MM.1S (cell line): ENCODE measurements around the gene CEPT1.

Experiments
- DNase-seq: peaks from one replicate; pipeline ENCODE4 v3.0.0-alpha.2; 2015
- H2AFZ ChIP-seq: fragments of 300-600 bp; sonication (generic); 2 replicates; pipeline ENCODE4 v1.6.0; 2016; ENCODE audit warnings: antibody characterized with exemption, low read length
- H3F3A ChIP-seq: fragments of 300-600 bp; sonication (generic); 2 replicates; pipeline ENCODE4 v1.6.1; 2016; ENCODE audit warnings: mild to moderate bottlenecking, antibody characterized with exemption, low read length, moderate library complexity, mixed read lengths; ENCODE audit not compliant: insufficient read depth
- H3K27ac ChIP-seq: fragments of 300-600 bp; sonication (generic); 2 replicates; pipeline ENCODE4 v1.5.1; 2016; ENCODE audit warnings: mild to moderate bottlenecking, low read length
- H3K27me3 ChIP-seq: fragments of 300-600 bp; sonication (generic); replicated peaks from 2 replicates; pipeline ENCODE4 v1.6.0; 2016; ENCODE audit warnings: low read length; ENCODE audit not compliant: insufficient read depth
- H3K36me3 ChIP-seq: fragments of 300-600 bp; sonication (generic); replicated peaks from 2 replicates; pipeline ENCODE4 v1.6.1; 2016; ENCODE audit warnings: mild to moderate bottlenecking, low read length, mixed read lengths; ENCODE audit not compliant: insufficient read depth
- H3K4me1 ChIP-seq: fragments of 300-600 bp; sonication (generic); 2 replicates; pipeline ENCODE4 v1.6.1; 2016; ENCODE audit warnings: low read length, mixed read lengths
- H3K4me2 ChIP-seq: fragments of 300-600 bp; sonication (generic); 2 replicates; pipeline ENCODE4 v1.6.0; 2016; ENCODE audit warnings: low read depth, low read length
- H3K4me3 ChIP-seq: fragments of 300-600 bp; sonication (generic); 2 replicates; pipeline ENCODE4 v1.5.1; 2016; ENCODE audit warnings: low read length, mixed read lengths
- H3K79me2 ChIP-seq: fragments of 300-600 bp; sonication (generic); 2 replicates; pipeline ENCODE4 v1.6.1; 2016; ENCODE audit warnings: mixed run types, low read length, mixed read lengths
- H3K9ac ChIP-seq: fragments of 300-600 bp; sonication (generic); 2 replicates; pipeline ENCODE4 v1.6.1; 2016; ENCODE audit warnings: low read length, mixed read lengths
- H3K9me2 ChIP-seq: fragments of 300-600 bp; sonication (generic); replicated peaks from 2 replicates; pipeline ENCODE4 v1.6.1; 2016; ENCODE audit warnings: mild to moderate bottlenecking, low read length, mixed read lengths; ENCODE audit not compliant: insufficient read depth
- H3K9me3 ChIP-seq: fragments of 300-600 bp; sonication (generic); replicated peaks from 2 replicates; pipeline ENCODE4 v1.6.1; 2016; ENCODE audit warnings: mild to moderate bottlenecking, low read length, mixed read lengths; ENCODE audit not compliant: insufficient read depth
- H4K20me1 ChIP-seq: fragments of 300-600 bp; sonication (generic); 2 replicates; pipeline ENCODE4 v1.6.1; 2016; ENCODE audit warnings: mild to moderate bottlenecking, low read length, moderate library complexity, mixed read lengths; ENCODE audit not compliant: insufficient read depth
- EZH2 ChIP-seq: fragments of 300-600 bp; sonication (generic); optimal IDR thresholded peaks from 2 replicates; pipeline ENCODE3; 2017; ENCODE audit warnings: low read depth, mild to moderate bottlenecking, antibody characterized with exemption, low read length, mixed read lengths
- EZH2phosphoT487 ChIP-seq: fragments of 300-600 bp; sonication (generic); IDR thresholded peaks from 2 replicates; pipeline ENCODE4 v1.6.1; 2018; ENCODE audit warnings: antibody characterized with exemption, low read length
- TF ChIP-seq, protein P1 (sequence below): fragments of 300-600 bp; sonication (generic); IDR thresholded peaks from 2 replicates; pipeline ENCODE4 v1.5.1; 2016; ENCODE audit warnings: antibody characterized with exemption, low read length, mixed read lengths

CEPT1 gene

DNA sequence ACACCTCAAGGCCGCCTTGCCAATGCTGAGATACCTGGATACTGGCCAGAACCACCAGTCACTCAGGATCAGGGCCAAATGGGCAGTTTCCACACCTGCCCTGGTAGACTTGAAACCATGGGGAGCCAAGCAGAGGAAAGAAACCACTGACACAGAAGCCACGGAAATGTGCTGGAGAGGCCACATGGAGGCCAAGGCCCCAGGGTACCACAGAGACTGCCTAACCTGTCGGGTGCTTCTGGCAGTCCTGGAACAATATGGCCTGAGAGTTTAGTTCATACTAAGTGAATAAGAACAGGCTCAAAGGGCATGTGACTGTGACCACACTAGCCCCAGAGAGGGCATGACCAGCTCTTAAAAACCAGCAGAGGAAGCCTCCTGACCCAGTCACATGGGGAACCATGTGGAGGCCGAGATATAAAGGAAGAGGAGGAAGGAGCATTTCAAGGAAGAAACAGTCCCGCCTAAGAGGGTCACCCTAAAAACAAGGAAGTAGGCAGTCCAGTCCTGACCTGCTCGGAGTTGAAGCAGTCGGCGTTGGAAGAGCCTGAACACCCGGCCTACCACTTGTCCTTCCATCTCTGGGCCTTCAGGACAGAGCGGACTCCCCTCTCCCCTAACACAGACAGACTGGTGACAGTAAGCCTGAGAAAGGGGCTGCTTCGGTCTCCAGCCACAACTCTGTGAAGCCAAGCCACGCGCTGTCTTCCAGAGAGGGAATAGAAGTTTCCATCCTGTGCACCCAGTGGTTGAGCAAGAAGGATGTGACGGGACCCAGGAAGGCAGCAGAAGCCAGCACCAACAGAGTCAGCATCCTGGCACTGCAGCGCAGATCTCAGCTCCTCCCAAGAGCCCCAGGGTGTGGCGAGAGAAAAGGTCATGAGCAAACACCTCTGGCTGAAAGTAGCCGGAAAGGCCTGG is 60.1 kb downstream of the CEPT1 start, which contains the start of gene DENND2D:
Gene DENND2D, minus strand, starts transcription at position 766 of the 921 bp plus-strand sequence. Its CDS starts 187 bp downstream, at position 579.
- DNase-seq: no peak
- no peaks in the 10 kb centered on the region for H3K36me3 ChIP-seq

DNA sequence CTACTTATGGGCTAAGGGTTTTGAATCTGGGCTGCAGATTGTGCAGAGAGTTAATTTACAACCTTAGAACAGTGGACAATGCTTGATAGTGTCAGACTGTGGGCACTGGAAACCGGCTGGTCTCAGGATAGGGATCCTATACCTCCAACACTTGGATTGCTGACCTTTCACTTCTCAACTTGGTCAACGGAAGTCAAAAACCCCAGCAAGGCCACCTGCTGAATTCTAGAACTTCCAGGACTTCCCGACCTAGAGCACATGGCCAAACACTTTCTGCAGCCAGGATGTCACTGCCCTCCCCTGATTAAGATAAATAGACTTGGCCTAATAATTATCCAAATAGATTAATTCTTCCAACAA is 60.8 kb downstream of the CEPT1 start:
- Histone ChIP-seq H3K9ac (no peak overlapping the region), H3K9me2 (no peaks in the 10 kb centered on the region), H3K4me1 (peaks cover 25% of the 10 kb centered on the region), H2AFZ (no peak overlapping the region), H3K36me3 (no peaks in the 10 kb centered on the region), H3K27ac (no peak overlapping the region), H3K9me3 (no peaks in the 10 kb centered on the region), H3K4me3 (no peak overlapping the region), H3K79me2 (no peaks in the 10 kb centered on the region), H3K27me3 (no peaks in the 10 kb centered on the region), H3F3A (no peaks in the 10 kb centered on the region), H3K4me2 (no peak overlapping the region), H4K20me1 (no peaks in the 10 kb centered on the region)
- DNase-seq: no peak
- TF ChIP-seq EZH2phosphoT487 (no peak), EZH2 (no peak)
- TF ChIP-seq, protein P1, sequence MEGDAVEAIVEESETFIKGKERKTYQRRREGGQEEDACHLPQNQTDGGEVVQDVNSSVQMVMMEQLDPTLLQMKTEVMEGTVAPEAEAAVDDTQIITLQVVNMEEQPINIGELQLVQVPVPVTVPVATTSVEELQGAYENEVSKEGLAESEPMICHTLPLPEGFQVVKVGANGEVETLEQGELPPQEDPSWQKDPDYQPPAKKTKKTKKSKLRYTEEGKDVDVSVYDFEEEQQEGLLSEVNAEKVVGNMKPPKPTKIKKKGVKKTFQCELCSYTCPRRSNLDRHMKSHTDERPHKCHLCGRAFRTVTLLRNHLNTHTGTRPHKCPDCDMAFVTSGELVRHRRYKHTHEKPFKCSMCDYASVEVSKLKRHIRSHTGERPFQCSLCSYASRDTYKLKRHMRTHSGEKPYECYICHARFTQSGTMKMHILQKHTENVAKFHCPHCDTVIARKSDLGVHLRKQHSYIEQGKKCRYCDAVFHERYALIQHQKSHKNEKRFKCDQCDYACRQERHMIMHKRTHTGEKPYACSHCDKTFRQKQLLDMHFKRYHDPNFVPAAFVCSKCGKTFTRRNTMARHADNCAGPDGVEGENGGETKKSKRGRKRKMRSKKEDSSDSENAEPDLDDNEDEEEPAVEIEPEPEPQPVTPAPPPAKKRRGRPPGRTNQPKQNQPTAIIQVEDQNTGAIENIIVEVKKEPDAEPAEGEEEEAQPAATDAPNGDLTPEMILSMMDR: no peak

More for the DNA sequence above, 60.1 kb downstream of the CEPT1 start, which contains the start of gene DENND2D:
- Histone ChIP-seq H3K9me3 (no peaks in the 10 kb centered on the region), H3K4me2 (no peak within 1 kb of the TSS), H3K4me1 (peaks cover 25% of the 10 kb centered on the region), H3K27me3 (no peaks in the 10 kb centered on the region), H3K4me3 (no peak within 1 kb of the TSS), H3K27ac (no peak within 1 kb of the TSS), H3K9ac (no peak within 1 kb of the TSS), H3K79me2 (no peaks in the 10 kb centered on the region), H3F3A (no peaks in the 10 kb centered on the region), H2AFZ (no peak within 1 kb of the TSS), H3K9me2 (no peaks in the 10 kb centered on the region), H4K20me1 (no peaks in the 10 kb centered on the region)
- TF ChIP-seq EZH2phosphoT487: no peak
- TF ChIP-seq, protein P1: no peak
- TF ChIP-seq EZH2: no peak

DNA sequence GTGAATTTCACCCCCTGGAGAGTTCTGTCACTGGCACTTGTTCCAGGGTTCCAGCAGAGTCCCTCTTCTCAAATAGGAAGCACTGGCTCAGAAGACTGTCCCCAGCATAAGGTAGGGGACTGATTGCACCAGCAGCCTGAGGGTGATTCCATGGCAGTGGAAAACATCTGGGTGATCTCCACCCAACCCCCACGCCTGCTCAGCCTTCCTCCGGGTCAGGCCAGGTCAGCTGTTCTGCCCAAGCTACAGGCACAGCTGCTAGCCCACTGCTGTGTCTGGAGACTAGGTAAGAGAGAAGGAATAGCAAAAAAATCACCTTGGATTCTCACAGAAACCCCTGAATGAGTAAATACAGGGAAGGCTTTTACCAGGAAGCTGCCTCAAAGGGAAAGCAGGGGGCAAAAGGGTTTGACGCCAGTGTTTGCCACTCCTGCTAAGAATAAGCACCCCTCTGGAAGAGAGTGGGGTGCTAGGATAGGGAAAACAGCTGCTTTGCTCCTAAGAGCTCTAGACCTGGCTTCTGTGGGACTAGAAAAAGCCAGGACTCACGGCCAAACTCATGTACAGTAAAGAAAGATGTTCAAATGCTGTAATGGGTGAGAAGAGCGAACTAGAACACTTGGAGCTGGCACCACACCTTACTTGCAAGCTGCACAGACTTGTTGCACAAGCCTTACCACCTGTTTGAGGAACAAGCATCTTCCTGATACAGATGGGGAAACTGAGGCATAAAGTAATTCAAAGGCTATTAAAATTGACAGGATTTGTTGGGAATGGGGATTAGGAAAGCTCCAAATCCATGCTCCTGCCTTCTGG is 61.5 kb downstream of the CEPT1 start:
- no peaks in the 10 kb centered on the region for H3K9me2 ChIP-seq
- H3K4me3 ChIP-seq: no peak overlapping the region
- no peak overlapping the region for H3K9ac ChIP-seq
- H3K27me3 ChIP-seq: no peaks in the 10 kb centered on the region
- H3K4me1 ChIP-seq: peaks cover 25% of the 10 kb centered on the region
- H4K20me1 ChIP-seq: no peaks in the 10 kb centered on the region
- no peak overlapping the region for H3K27ac ChIP-seq
- no peaks in the 10 kb centered on the region for H3K9me3 ChIP-seq
- H3K79me2 ChIP-seq: no peaks in the 10 kb centered on the region
- TF ChIP-seq, protein P1: no peak
- no peak for TF ChIP-seq EZH2
- no peak for DNase-seq
- no peak overlapping the region for H2AFZ ChIP-seq
- no peaks in the 10 kb centered on the region for H3K36me3 ChIP-seq
- H3K4me2 ChIP-seq: no peak overlapping the region
- H3F3A ChIP-seq: no peaks in the 10 kb centered on the region
